Activated naive CD8-positive, alpha-beta T cell treated with anti-CD3 and anti-CD28 coated beads, Interleukin-2, amount 50 U/mL, for 16 hours (primary cell): ENCODE results near the gene CRY2.

ENCODE experiments used
- DNase-seq: peaks from one replicate; pipeline ENCODE4 v3.0.0-alpha.2; 2020; ENCODE audit warnings: low read depth, low spot score

Gene CRY2

DNA sequence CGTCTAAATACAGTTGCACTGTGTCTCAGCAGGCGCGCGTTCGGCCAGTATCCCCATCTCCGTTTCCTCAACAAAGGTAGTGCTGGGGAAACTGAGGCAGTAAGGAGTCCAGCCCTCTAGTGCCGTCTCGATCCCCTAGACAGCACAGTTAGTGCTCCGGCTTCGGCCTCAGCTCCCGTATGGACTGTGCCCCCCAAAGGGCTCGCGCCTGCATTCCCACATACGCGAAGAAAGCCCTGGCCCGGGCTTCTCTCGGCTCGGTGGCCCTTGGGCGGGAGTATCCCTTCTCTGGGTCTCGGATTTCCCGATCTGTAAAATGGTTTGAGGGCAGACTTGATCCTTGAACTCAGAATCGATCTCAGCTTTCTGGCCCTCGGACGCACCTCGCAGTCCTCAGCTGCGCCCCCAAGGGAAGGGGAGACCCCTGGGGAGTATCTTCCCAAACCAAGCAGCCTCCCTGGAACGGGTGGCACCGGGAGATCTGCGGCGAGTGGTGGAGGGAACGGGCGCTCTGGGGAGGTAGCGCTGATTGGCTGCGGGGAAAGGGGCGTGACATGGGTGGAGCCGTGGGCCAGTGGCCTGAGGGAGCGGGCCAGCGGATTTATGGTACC, 71.2 kb downstream of the CRY2 start:
- DNase-seq = no peak

- no peak for DNase-seq
These were observed 71.8 kb downstream of the CRY2 start for GRCh38 chr11:45918962-45919675.

DNA sequence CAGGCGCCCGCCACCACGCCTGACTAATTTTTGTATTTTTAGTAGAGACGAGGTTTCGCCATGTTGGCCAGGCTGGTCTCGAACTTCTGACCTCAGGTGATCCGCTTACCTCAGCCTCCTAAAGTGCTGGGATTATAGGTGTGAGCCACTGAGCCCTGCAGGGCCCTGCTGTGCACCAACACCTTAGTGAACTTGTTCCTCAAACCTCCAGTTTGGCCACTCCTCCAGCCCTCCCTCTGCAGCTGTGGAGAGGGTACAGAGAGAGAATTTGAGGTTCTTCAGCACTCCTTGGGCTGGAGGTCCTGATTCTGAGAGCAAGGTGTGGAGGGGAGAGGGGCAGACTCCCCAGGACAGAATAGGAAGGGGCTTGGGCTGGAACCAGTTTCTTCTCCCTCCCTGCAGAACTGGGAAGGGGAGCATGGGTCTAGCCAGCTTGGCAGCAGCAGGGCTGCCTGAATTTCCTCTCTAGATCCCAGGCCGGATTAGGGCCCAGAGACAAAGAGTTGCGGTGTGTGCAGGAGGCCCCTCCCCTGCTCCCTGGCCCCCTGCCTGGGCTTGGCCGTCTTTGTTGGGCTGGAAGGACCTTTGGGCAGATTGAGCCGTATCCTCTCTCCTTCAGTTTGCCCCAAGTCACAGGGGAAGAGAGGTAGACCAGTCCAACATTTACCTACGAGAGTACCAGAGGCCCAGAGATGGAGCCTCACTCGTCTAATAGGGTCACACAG, 72.7 kb downstream of the CRY2 start:
- DNase-seq = no peak

DNA sequence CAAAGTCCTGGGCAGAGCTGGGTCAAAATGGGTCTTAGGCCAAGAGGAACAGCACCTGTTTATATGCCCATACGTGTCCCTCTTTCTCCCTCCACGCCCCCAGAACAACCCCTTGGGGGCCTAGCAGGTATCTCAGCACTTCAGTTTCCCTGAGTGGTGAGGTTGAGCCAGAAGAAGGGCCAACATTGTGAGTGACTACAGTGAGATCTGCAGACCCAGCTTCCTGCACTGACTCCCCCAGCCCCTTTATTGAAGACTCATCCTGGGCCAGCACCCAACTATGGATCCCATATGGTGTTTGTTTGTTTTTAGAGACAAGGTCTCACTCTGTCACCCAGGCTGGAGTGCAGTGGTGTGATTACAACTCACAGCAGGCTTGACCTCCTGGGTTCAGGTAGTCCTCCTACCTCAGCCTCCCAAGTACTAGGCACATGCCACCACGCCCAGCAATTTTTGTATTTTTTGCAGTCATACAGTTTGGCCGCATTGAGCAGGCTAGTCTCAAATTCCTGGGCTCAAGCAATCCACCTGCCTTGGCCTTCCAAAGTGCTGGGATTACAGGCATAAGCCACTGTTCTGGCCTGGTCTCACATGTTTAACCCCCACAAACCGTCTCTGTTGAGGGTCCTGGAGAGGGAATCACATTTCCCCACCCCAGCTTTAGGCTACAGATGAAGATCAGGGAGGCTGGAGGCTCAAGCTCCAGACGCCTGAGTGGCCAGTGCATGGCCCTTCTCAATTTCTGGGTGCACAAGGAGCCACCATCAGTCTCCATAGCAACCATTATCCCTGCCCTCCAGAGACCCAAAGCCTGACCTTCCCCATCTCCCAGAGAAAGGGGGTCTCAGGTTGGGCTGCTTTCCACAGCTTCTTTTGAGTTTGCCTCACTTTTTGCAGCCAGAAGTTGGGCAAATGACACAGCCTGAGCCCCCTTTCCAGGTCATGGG, 73.5 kb downstream of the CRY2 start:
- DNase-seq = no peak

- DNase-seq = no peak
These were observed 74.5 kb downstream of the CRY2 start for GRCh38 chr11:45921561-45922424.

DNA sequence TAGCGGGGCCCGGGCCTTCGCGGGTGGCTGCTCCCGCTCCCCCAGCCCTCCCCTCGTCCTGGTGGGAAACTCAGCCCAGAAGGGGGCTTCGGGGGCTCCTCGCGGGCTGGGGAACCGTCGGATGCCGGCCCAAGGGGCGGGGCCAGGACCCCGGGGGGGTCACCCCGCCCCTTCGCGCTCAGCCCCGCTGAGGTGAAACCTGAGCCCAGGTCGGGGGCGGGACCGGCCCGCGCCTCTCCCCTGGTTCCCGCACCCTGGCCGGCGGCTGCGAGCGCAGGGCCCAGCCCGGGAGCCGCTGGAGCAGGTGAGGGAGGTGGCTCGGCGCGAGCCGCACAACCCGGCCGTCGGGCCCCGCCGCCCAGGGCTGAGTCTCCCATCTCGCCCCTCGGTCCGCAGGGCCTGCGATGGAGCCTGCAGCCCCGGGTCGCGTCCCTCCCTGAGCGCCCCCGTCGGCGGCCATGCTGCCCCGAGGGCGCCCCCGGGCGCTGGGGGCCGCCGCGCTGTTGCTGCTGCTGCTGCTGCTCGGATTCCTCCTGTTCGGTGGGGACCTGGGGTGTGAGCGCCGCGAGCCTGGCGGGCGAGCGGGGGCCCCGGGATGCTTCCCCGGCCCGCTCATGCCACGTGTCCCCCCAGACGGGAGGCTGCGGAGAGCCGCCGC, 75.3 kb downstream of the CRY2 start, which contains the start of gene LARGE2:
TSS of gene LARGE2 (plus strand) at position 232 of the 658 bp plus-strand sequence. CDS start at position 459, 227 bp downstream.
- DNase-seq = no peak

DNA sequence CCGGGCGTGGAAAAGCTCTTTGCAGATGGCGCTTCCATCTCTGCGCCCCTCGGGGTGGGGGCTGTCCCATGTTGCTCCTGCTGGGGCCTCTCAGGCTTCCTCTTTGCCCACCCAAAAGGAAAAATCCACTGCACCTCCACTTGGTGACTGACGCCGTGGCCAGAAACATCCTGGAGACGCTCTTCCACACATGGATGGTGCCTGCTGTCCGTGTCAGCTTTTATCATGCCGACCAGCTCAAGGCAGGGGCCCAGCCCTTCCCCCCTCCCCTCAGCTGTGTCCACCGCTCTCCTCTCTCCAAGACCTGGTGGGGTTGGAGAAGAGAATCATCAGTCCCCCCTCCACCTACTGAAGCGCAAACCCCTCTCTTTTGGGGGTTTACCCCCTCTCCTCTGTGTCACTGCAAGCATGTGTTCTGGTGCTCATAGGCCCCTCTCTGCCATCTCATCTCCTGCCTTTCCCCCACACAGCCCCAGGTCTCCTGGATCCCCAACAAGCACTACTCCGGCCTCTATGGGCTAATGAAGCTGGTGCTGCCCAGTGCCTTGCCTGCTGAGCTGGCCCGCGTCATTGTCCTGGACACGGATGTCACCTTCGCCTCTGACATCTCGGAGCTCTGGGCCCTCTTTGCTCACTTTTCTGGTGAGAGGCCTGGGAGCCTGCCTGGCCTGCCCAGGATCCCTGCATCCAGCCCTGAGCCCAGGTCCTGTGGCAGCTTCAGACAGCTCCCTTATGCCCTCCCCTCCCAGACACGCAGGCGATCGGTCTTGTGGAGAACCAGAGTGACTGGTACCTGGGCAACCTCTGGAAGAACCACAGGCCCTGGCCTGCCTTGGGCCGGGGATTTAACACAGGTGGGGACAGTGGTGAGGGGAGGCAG, 77.0 kb downstream of the CRY2 start:
- DNase-seq = no peak

DNA sequence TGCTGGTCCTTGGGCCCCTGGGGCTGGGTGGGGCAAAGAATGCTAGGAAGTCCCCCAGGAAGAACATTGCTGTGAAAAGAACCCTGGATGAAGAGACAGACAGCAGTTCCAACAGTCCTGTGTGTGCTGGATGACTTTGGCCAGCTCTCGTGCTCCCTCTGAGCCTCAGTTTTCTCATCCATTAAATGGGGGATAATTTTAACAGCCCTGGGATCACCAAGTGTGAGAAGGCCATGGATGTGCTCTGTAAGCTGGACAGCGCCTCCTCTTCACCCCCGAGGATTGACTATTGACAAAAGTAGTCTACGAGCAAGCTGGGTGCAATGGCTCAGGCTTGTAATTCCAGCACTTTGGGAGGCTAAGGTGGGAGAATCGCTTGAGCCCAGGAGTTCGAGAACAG, 77.7 kb downstream of the CRY2 start:
- no peak for DNase-seq

DNA sequence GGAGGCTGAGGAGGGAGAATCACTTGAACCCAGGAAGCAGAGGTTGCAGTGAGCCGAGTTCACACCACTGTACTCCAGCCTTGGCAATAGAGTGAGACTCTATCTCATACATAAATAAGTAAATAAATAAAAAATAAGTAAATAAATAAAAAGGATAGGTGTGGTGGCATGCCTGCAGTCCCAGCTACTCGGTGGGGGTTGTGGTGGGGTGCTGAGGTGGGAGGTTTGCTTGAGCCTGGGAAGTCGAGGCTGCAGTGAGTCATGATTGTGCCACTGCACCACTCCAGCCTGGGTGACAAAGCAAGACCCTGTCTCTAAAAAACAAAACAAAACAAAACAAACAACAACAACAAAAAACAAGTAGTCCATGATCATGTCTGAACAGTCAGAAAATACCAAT, 78.3 kb downstream of the CRY2 start:
- no peak for DNase-seq

- no peak for DNase-seq
These were observed 78.7 kb downstream of the CRY2 start for GRCh38 chr11:45926001-45926401.

DNA sequence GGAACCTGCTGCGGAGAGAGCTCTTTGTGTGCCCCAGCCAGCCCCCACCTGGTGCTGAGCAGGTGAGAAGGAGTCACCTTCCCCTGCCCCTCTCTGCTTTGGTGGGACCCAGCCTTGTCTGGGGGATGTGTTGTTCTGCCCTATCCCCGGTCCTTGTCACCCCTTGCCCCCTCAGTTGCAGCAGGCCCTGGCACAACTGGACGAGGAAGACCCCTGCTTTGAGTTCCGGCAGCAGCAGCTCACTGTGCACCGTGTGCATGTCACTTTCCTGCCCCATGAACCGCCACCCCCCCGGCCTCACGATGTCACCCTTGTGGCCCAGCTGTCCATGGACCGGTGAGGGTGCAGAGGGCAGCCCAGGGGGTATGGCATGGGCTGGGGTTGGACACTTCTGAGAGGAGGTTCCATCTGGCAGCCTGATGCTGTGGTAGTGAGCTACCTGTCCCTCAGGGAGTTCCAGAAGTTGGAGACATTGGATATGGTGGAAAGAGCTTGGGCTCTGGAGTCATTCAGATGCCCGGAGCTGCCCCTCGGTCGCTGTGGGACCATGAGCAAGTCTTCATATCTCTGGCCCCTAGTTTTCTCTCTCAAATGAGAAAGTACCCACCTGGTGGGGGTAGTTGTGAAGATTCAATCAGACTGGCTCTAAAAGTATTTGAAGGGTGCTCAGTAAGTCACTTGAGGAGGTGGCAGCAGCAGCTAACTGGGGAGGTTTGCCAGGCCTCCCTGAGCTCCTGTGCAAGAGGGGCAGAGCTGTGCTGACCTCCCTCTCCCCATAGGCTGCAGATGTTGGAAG, 79.5 kb downstream of the CRY2 start:
- DNase-seq = no peak

DNA sequence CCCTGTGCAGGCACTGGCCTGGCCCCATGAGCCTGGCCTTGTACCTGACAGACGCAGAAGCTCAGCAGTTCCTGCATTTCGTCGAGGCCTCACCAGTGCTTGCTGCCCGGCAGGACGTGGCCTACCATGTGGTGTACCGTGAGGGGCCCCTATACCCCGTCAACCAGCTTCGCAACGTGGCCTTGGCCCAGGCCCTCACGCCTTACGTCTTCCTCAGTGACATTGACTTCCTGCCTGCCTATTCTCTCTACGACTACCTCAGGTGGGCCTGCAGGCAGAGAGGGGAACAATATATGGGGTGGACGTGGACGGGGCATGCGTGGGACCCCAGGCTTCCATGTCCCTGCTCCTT, 80.0 kb downstream of the CRY2 start:
- DNase-seq = no peak

- no peak for DNase-seq
These were observed 80.6 kb downstream of the CRY2 start for GRCh38 chr11:45927684-45928413.

DNA sequence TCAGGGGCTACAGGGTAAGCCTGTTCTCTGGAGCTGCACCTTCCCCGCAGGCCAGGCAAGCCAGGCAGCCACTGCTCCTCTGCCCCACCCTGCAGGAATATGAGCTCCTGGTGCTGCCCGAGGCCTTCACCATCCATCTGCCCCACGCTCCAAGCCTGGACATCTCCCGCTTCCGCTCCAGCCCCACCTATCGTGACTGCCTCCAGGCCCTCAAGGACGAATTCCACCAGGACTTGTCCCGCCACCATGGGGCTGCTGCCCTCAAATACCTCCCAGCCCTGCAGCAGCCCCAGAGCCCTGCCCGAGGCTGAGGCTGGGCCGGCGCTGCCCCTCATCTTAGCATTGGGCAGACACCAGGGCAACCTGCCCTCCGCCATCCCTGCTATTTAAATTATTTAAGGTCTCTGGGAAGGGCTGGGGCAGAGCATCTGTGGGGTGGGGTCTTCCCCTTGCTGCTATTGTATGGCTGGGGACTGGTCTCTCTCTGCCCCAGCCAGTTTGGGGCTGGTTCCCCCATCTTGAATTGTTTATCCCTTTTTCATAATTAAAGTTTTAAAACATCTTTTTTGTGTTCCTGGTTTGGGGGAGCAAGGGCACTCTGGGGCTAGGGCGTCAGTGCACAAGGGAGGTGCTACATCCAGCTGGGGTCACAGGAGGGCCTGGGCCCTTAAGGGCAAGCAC, 81.4 kb downstream of the CRY2 start:
- no peak for DNase-seq

DNA sequence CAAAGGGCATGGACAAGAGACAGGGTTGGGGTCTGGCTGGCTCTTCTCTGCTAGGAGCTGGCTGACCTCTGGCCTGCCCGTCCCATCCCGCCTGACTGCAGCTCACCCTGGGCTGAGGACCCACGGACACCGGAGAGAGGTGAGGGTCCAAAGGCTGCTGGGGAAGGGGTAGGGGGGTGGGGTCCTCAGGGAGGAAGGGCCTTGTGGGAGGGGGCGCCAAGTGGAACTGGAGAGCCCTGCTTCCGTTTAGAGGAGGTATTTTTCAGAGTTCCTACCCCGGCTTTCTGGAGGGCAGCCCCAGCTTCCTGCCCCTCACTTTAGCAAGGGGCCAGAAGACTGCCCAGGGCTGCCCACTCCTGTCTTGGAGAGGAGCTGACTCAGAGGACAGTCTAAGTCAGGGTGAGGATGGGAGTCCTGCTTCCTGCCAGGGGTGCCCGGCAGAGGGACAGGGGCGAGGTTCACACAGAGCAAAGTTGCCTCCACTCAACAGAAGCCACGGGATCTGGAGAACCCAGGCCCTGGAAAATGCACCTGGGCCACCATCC, 82.3 kb downstream of the CRY2 start:
- no peak for DNase-seq

DNA sequence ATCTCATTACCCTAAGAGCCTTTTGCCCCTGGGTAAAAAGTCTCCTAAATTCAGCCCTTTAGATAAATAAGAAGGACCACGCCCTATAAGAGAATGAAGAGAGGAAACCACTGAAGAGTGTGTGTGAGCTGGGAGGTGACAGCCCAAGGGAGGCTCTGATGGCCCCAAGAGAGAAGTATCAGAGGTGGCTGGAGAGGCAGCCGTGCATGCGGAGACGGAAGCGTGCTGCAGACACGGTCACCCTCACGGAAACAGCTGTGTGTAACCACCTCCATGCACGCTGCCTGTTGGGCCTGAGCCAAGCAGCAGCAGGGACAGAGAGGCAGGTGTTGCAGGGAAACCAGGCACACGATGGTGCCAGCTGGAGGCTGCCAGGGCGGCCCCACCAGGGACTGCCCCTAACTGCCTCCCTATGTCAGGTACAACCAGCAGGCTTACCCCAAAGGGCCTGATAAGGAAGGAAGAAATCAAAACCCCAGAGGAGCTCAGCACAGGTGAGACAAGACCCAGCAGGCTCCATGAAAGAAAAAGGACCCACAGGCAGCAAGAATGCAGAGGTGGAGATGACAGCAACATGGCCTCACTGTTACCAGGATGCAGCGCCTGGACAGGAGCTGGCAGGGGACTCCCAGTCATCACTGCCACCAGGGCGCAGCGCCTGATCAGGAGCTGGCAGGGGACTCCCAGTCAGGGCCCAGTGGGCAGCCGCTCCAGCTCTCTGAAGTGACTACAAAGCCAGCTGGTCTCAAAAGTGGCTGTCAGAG, 82.9 kb downstream of the CRY2 start:
- no peak for DNase-seq
